ENCODE data around the gene EOMES.

Gene EOMES

GRCh38 chr3:27678234-27678633 is 43.9 kb downstream of the EOMES start:
- DNase-seq (ENCODE audit: extremely low read depth, insufficient read length), result no peak
- Histone ChIP-seq H3K27me3 (replicated peaks; ENCODE audit: control insufficient read depth, insufficient read depth, low read length) (no peaks in the 10 kb centered on the region), H3K4me3 (replicated peaks; ENCODE audit: low read depth, low read length) (no peak overlapping the region), H3K36me3 (ENCODE audit: control insufficient read depth, insufficient read depth, low read length) (no peaks in the 10 kb centered on the region)
- TF ChIP-seq CTCF (IDR thresholded peaks at IDR 0.05; ENCODE audit: insufficient read depth, low read length, poor library complexity, severe bottlenecking), result no peak

GRCh38 chr3:27677565-27677964 is 44.6 kb downstream of the EOMES start:
- Histone ChIP-seq H3K4me3 (replicated peaks; ENCODE audit: low read depth, low read length) (no peak overlapping the region), H3K36me3 (ENCODE audit: control insufficient read depth, insufficient read depth, low read length) (no peaks in the 10 kb centered on the region), H3K27me3 (replicated peaks; ENCODE audit: control insufficient read depth, insufficient read depth, low read length) (no peaks in the 10 kb centered on the region)
- no peak for DNase-seq (ENCODE audit: extremely low read depth, insufficient read length)
- TF ChIP-seq CTCF (IDR thresholded peaks at IDR 0.05; ENCODE audit: insufficient read depth, low read length, poor library complexity, severe bottlenecking), result no peak

GRCh38 chr3:27675287-27675686 is 46.8 kb downstream of the EOMES start:
- no peak for TF ChIP-seq CTCF (IDR thresholded peaks at IDR 0.05; ENCODE audit: insufficient read depth, low read length, poor library complexity, severe bottlenecking)
- Histone ChIP-seq H3K4me3 (replicated peaks; ENCODE audit: low read depth, low read length) (no peak overlapping the region), H3K27me3 (replicated peaks; ENCODE audit: control insufficient read depth, insufficient read depth, low read length) (no peaks in the 10 kb centered on the region), H3K36me3 (ENCODE audit: control insufficient read depth, insufficient read depth, low read length) (no peaks in the 10 kb centered on the region)
- no peak for DNase-seq (ENCODE audit: extremely low read depth, insufficient read length)

GRCh38 chr3:27673701-27674100 is 48.4 kb downstream of the EOMES start:
- TF ChIP-seq CTCF (IDR thresholded peaks at IDR 0.05; ENCODE audit: insufficient read depth, low read length, poor library complexity, severe bottlenecking), result no peak
- H3K36me3 ChIP-seq (ENCODE audit: control insufficient read depth, insufficient read depth, low read length), result no peaks in the 10 kb centered on the region
- DNase-seq (ENCODE audit: extremely low read depth, insufficient read length), result no peak
- H3K27me3 ChIP-seq (replicated peaks; ENCODE audit: control insufficient read depth, insufficient read depth, low read length), result no peaks in the 10 kb centered on the region; the same call in 1 of the 2 replicates
- no peak overlapping the region for H3K4me3 ChIP-seq (replicated peaks; ENCODE audit: low read depth, low read length)

- no peaks in the 10 kb centered on the region; the same call in 1 of the 2 replicates for H3K27me3 ChIP-seq (replicated peaks; ENCODE audit: control insufficient read depth, insufficient read depth, low read length)
- DNase-seq (ENCODE audit: extremely low read depth, insufficient read length), result no peak
- no peak for TF ChIP-seq CTCF (IDR thresholded peaks at IDR 0.05; ENCODE audit: insufficient read depth, low read length, poor library complexity, severe bottlenecking)
- no peak overlapping the region for H3K4me3 ChIP-seq (replicated peaks; ENCODE audit: low read depth, low read length)
- H3K36me3 ChIP-seq (ENCODE audit: control insufficient read depth, insufficient read depth, low read length), result no peaks in the 10 kb centered on the region
These were observed 51.0 kb downstream of the EOMES start for GRCh38 chr3:27671101-27671500.

- Histone ChIP-seq H3K27me3 (replicated peaks; ENCODE audit: control insufficient read depth, insufficient read depth, low read length) (no peaks in the 10 kb centered on the region; the same call in 1 of the 2 replicates), H3K4me3 (replicated peaks; ENCODE audit: low read depth, low read length) (no peak overlapping the region), H3K36me3 (ENCODE audit: control insufficient read depth, insufficient read depth, low read length) (no peaks in the 10 kb centered on the region)
- TF ChIP-seq CTCF (IDR thresholded peaks at IDR 0.05; ENCODE audit: insufficient read depth, low read length, poor library complexity, severe bottlenecking), result no peak
- no peak for DNase-seq (ENCODE audit: extremely low read depth, insufficient read length)
These were observed 51.5 kb downstream of the EOMES start for GRCh38 chr3:27670619-27671018.
